SU-DHL-6 (cell line): ENCODE measurements around the gene PAM16.

Experiments
- EZH2phosphoT487 ChIP-seq: fragments of 200-600 bp; sonication (generic), shearing (Covaris generic); conservative IDR thresholded peaks from 2 replicates; pipeline ENCODE4 v1.6.1; 2018; ENCODE audit warnings: mild to moderate bottlenecking, antibody characterized with exemption, low read length, moderate library complexity, mixed read lengths
- TF ChIP-seq, protein P1 (sequence below): fragments of 200-600 bp; sonication (generic); IDR thresholded peaks from one replicate; pipeline ENCODE4 v1.5.1; 2017; ENCODE audit warnings: antibody characterized with exemption, mild to moderate bottlenecking, low read length, moderate library complexity; ENCODE audit not compliant: insufficient read depth, poor library complexity, severe bottlenecking

GRCh38 chr16:4349332-4349731, 1.8 kb downstream of the PAM16 start:
- TF ChIP-seq, protein P1, sequence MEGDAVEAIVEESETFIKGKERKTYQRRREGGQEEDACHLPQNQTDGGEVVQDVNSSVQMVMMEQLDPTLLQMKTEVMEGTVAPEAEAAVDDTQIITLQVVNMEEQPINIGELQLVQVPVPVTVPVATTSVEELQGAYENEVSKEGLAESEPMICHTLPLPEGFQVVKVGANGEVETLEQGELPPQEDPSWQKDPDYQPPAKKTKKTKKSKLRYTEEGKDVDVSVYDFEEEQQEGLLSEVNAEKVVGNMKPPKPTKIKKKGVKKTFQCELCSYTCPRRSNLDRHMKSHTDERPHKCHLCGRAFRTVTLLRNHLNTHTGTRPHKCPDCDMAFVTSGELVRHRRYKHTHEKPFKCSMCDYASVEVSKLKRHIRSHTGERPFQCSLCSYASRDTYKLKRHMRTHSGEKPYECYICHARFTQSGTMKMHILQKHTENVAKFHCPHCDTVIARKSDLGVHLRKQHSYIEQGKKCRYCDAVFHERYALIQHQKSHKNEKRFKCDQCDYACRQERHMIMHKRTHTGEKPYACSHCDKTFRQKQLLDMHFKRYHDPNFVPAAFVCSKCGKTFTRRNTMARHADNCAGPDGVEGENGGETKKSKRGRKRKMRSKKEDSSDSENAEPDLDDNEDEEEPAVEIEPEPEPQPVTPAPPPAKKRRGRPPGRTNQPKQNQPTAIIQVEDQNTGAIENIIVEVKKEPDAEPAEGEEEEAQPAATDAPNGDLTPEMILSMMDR, result no peak
- no peak for TF ChIP-seq EZH2phosphoT487
